ENCODE measurements around the gene TREM1.

GRCh38 chr6:41269716-41270115 is 16.8 kb downstream of the TREM1 start:
- TF ChIP-seq CTCF (IDR thresholded peaks at IDR 0.05), result no peak
- no peak for TF ChIP-seq POLR2A (IDR thresholded peaks at IDR 0.05)
